Neural cell (in vitro differentiated cells): ENCODE results near the gene CCND1. TPM values are rescaled to one million over a fixed set of nuclear protein-coding genes. Genes with fewer than 3 reads are reported as not detected.
A peak's percentile ranks its signal among the peaks of the same experiment; 100 is the strongest.

Experiments
- H2AFZ ChIP-seq: fragments of 200-600, 300-800 bp; sonication (generic), shearing (Covaris generic); 2 replicates; pipeline ENCODE4 v1.6.0; 2014; ENCODE audit warnings: low read depth, mild to moderate bottlenecking, antibody characterized with exemption, low read length, moderate library complexity
- H3F3A ChIP-seq: fragments of 200-600 bp; shearing (Covaris generic); 2 replicates; pipeline ENCODE4 v1.6.1; 2016; ENCODE audit warnings: mild to moderate bottlenecking, moderate library complexity, mixed read lengths, antibody characterized with exemption, low read length; ENCODE audit not compliant: insufficient read depth, poor library complexity, severe bottlenecking
- H3K27ac ChIP-seq: fragments of 200-600, 300-800 bp; sonication (generic), shearing (Covaris generic); 2 replicates; pipeline ENCODE4 v1.5.1; 2014; ENCODE audit warnings: mild to moderate bottlenecking, low read length, moderate library complexity
- H3K27me3 ChIP-seq: fragments of 300-800, 200-600 bp; sonication (generic), shearing (Covaris generic); 2 replicates; pipeline ENCODE4 v1.6.0; 2014; ENCODE audit warnings: mild to moderate bottlenecking, low read depth, low read length, moderate library complexity; ENCODE audit not compliant: insufficient read depth
- H3K36me3 ChIP-seq: fragments of 300-800, 200-600 bp; sonication (generic), shearing (Covaris generic); 2 replicates; pipeline ENCODE4 v1.5.1; 2014; ENCODE audit warnings: mild to moderate bottlenecking, antibody characterized with exemption, low read length, moderate library complexity; ENCODE audit not compliant: insufficient read depth
- H3K4me2 ChIP-seq: fragments of 300-800, 200-600 bp; sonication (generic), shearing (Covaris generic); 2 replicates; pipeline ENCODE4 v1.6.0; 2014; ENCODE audit warnings: mild to moderate bottlenecking, low read length
- H3K4me3 ChIP-seq: fragments of 300-800, 200-600 bp; sonication (generic), shearing (Covaris generic); 2 replicates; pipeline ENCODE4 v1.5.1; 2014; ENCODE audit warnings: mild to moderate bottlenecking, low read length, moderate library complexity
- H3K79me2 ChIP-seq: fragments of 200-600 bp; shearing (Covaris generic); replicated peaks from 2 replicates; pipeline ENCODE4 v1.6.0; 2014; ENCODE audit warnings: mild to moderate bottlenecking, low read length, moderate library complexity; ENCODE audit not compliant: insufficient read depth
- H3K9ac ChIP-seq: fragments of 300-800, 200-600 bp; sonication (generic), shearing (Covaris generic); 2 replicates; pipeline ENCODE4 v1.6.1; 2016; ENCODE audit warnings: mild to moderate bottlenecking, low read length, mixed read lengths
- H3K9me2 ChIP-seq: fragments of 200-600 bp; shearing (Covaris generic); 2 replicates; pipeline ENCODE4 v1.6.1; 2016; ENCODE audit warnings: mild to moderate bottlenecking, low read length, mixed read lengths; ENCODE audit not compliant: insufficient read depth
- H3K9me3 ChIP-seq: fragments of 200-600, 300-800 bp; sonication (generic), shearing (Covaris generic); 2 replicates; pipeline ENCODE4 v1.6.1; 2016; ENCODE audit warnings: mild to moderate bottlenecking, mixed run types, low read length, moderate library complexity, mixed read lengths
- H4K20me1 ChIP-seq: fragments of 200-600 bp; shearing (Covaris generic); 2 replicates; pipeline ENCODE4 v1.6.1; 2016; ENCODE audit warnings: mild to moderate bottlenecking, mixed run types; ENCODE audit not compliant: insufficient read depth
- EP300 ChIP-seq: fragments of 450-650 bp; conservative IDR thresholded peaks from 2 replicates; pipeline ENCODE4 v1.6.1; 2014; ENCODE audit warnings: antibody characterized with exemption, mild to moderate bottlenecking, moderate library complexity; ENCODE audit not compliant: poor library complexity, severe bottlenecking
- EZH2 ChIP-seq: fragments of 200-600, 300-800 bp; shearing (Covaris generic), sonication (generic); IDR thresholded peaks from 2 replicates; pipeline ENCODE4 v1.6.1; 2014; ENCODE audit warnings: antibody characterized with exemption, low read length, borderline replicate concordance, mild to moderate bottlenecking; ENCODE audit not compliant: insufficient read depth, poor library complexity, severe bottlenecking
- MXI1 ChIP-seq: fragments of 450-650 bp; conservative IDR thresholded peaks from 2 replicates; pipeline ENCODE4 v1.6.1; 2014; ENCODE audit warnings: antibody characterized with exemption, mild to moderate bottlenecking; ENCODE audit not compliant: poor library complexity, severe bottlenecking
- POLR2AphosphoS5 ChIP-seq: IDR thresholded peaks from 2 replicates; pipeline ENCODE4 v1.6.1; 2012
- RAD21 ChIP-seq: fragments of 450-650 bp; conservative IDR thresholded peaks from 2 replicates; pipeline ENCODE4 v1.6.1; 2014; ENCODE audit warnings: antibody characterized with exemption, mild to moderate bottlenecking, moderate library complexity
- SMC3 ChIP-seq: fragments of 450-650 bp; conservative IDR thresholded peaks from 2 replicates; pipeline ENCODE4 v1.6.1; 2014; ENCODE audit warnings: antibody characterized with exemption, mild to moderate bottlenecking, moderate library complexity; ENCODE audit not compliant: poor library complexity
- TAF1 ChIP-seq: IDR thresholded peaks from 2 replicates; pipeline ENCODE4 v1.6.1; 2012; ENCODE audit warnings: low read depth
- polyA plus RNA-seq: library from polyadenylated mRNA; depleted of rRNA; stranded (reverse); fragments of >200 nt; gene quantifications from 2 replicates; pipeline ENCODE4 v1.2.3, GENCODE V29; 2014
- TF ChIP-seq, protein P1 (sequence below): IDR thresholded peaks from 2 replicates; pipeline ENCODE4 v1.6.1; 2012; ENCODE audit warnings: borderline replicate concordance
- TF ChIP-seq, protein P2 (sequence below): fragments of 450-650 bp; IDR thresholded peaks from 2 replicates; pipeline ENCODE4 v1.5.1; 2014; ENCODE audit warnings: antibody characterized with exemption, mild to moderate bottlenecking, moderate library complexity; ENCODE audit not compliant: poor library complexity, severe bottlenecking

CCND1 gene
- polyA plus RNA-seq, 1 donor from 2014 or later = 2.7 TPM

DNA sequence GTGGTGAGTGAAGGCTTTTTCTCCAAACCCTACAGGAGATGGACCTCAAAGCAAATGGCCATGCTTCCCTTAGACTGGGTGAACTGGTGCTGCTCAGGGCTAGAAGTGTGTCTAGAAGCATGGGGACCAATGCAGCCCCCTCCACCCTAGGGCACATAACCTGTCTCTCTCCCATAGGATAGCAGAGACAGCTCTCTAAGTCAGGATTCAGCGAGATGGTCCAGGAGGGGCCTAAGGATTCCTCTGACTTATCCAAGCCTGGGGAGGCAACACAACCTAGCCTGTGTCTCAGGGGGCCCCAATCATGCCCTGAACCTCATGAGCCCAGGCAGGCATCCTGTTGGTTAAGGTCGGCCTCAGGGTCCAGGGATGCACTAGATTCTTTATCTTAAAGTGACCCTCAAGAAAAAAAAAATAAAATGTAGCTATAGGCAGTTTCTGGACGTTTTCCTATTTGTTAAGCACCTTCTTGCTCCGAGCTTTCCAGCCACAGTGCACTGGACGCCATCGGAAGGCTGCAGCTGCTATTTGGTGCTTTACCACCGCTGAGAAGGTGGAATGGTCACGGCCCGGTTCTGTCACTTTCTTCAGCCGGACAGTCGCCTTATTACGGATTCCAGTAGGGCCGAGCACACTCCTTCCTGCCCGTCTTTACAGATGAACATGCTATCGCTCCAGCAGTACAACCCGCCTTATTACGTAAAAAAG lies 5.0 kb upstream of the CCND1 start:
- Histone ChIP-seq H3K27ac (no peak overlapping the region), H3K4me3 (peak overlapping the region; percentile 68), H3K36me3 (no peaks in the 10 kb centered on the region), H3K9ac (no peak overlapping the region), H3K9me3 (no peaks in the 10 kb centered on the region), H3K27me3 (peaks cover 51% of the 10 kb centered on the region), H3K4me2 (peak overlapping the region; percentile 55), H4K20me1 (no peaks in the 10 kb centered on the region), H2AFZ (no peak overlapping the region), H3F3A (no peaks in the 10 kb centered on the region), H3K9me2 (no peaks in the 10 kb centered on the region), H3K79me2 (no peaks in the 10 kb centered on the region)
- no peak for TF ChIP-seq MXI1

DNA sequence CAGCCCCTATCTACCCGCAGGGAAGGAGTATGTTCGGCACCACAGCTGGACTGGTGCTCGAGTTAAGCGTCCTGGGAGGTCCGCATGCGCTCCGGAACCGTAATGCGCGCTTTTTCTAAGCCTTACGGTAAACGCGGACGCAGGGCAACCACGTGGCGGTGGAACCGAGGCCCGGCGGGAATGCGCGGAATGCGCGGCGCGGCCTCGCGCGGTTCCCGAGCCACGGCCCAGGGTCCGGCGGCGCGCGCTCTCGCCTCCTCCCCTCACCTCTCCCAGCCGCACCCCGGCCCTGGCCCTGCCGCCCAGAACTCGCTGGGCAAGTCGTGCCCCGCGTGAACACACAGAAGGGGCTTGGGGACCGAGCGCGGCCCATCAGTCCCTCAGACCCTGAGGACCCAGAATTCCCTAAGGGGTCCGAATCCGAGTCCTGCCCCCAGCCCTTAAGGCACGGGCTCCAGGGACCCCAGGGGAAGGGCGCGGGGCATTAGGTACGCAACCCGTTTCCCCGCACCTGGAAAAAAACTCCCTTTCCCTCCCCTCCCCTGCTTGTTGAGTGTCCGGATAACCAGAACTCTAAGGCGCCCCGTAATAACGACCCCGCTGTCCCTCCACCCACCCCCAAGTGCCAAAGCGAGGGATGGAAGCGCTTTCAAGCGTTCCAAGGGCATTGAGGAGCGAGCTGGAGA lies 4.3 kb upstream of the CCND1 start:
- H3K9me2 ChIP-seq = no peaks in the 10 kb centered on the region
- H3K4me3 ChIP-seq = peak overlapping the region; percentile 68
- TF ChIP-seq SMC3 (peak; percentile 25), EP300 (peak; percentile 13), MXI1 (peak; percentile 78), TAF1 (no peak)
- TF ChIP-seq, protein P1, sequence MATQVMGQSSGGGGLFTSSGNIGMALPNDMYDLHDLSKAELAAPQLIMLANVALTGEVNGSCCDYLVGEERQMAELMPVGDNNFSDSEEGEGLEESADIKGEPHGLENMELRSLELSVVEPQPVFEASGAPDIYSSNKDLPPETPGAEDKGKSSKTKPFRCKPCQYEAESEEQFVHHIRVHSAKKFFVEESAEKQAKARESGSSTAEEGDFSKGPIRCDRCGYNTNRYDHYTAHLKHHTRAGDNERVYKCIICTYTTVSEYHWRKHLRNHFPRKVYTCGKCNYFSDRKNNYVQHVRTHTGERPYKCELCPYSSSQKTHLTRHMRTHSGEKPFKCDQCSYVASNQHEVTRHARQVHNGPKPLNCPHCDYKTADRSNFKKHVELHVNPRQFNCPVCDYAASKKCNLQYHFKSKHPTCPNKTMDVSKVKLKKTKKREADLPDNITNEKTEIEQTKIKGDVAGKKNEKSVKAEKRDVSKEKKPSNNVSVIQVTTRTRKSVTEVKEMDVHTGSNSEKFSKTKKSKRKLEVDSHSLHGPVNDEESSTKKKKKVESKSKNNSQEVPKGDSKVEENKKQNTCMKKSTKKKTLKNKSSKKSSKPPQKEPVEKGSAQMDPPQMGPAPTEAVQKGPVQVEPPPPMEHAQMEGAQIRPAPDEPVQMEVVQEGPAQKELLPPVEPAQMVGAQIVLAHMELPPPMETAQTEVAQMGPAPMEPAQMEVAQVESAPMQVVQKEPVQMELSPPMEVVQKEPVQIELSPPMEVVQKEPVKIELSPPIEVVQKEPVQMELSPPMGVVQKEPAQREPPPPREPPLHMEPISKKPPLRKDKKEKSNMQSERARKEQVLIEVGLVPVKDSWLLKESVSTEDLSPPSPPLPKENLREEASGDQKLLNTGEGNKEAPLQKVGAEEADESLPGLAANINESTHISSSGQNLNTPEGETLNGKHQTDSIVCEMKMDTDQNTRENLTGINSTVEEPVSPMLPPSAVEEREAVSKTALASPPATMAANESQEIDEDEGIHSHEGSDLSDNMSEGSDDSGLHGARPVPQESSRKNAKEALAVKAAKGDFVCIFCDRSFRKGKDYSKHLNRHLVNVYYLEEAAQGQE = no peak
- no peaks in the 10 kb centered on the region for H3K9me3 ChIP-seq
- H3K4me2 ChIP-seq = peak overlapping the region; percentile 55
- H3K36me3 ChIP-seq = no peaks in the 10 kb centered on the region
- peaks cover 58% of the 10 kb centered on the region for H3K27me3 ChIP-seq
- peak overlapping the region; percentile 3 for H3K9ac ChIP-seq
- H3K79me2 ChIP-seq = no peaks in the 10 kb centered on the region
- H3F3A ChIP-seq = no peaks in the 10 kb centered on the region
- H2AFZ ChIP-seq = no peak overlapping the region
- no peak overlapping the region for H3K27ac ChIP-seq
- H4K20me1 ChIP-seq = no peaks in the 10 kb centered on the region

DNA sequence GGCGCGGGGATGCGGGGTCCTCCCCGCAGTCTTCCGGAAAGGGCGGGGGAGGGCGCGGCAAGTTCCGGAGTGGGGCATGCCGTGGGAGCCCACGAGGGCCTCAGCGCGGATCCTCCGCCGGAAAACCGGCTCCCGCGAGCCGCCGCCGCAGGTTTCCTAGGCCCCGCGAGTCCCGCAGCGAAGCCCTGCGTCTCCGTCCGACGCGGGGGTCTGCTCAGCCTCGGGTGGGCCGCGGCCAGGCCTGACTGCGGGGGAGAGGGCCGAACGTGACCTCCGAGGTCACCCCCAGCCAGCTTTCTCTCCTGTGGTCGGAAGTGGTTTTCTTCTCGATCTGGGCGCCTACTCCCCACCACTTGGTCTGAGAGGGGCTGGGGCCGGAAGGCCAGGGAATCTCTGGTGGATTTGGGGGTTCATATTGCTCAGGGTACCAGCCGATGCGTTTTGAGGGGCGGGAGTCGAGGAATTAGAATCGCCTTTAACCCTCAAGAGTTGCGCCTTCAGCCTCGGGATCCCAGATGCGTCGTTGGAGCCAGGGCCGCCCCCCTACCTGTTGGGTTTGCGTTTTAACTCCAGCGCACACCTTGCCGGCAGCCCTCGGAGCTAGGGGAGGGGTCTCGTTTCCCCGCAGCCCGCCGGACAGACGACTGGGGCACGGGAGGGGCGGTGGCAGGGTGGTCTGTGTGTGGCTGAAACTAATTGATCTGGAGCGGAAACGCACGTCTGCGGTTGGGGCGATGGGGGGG lies 3.6 kb upstream of the CCND1 start:
- no peaks in the 10 kb centered on the region for H3K36me3 ChIP-seq
- H3K4me2 ChIP-seq = no peak overlapping the region
- H3F3A ChIP-seq = no peaks in the 10 kb centered on the region
- no peak overlapping the region for H2AFZ ChIP-seq
- no peak overlapping the region for H3K27ac ChIP-seq
- H3K4me3 ChIP-seq = peak overlapping the region; percentile 68
- peaks cover 65% of the 10 kb centered on the region for H3K27me3 ChIP-seq
- no peaks in the 10 kb centered on the region for H3K79me2 ChIP-seq
- H4K20me1 ChIP-seq = no peaks in the 10 kb centered on the region
- no peaks in the 10 kb centered on the region for H3K9me3 ChIP-seq
- H3K9me2 ChIP-seq = no peaks in the 10 kb centered on the region
- TF ChIP-seq EP300 (no peak), SMC3 (no peak), POLR2AphosphoS5 (no peak), TAF1 (no peak), EZH2 (no peak), RAD21 (no peak), MXI1 (no peak)
- TF ChIP-seq, protein P2, sequence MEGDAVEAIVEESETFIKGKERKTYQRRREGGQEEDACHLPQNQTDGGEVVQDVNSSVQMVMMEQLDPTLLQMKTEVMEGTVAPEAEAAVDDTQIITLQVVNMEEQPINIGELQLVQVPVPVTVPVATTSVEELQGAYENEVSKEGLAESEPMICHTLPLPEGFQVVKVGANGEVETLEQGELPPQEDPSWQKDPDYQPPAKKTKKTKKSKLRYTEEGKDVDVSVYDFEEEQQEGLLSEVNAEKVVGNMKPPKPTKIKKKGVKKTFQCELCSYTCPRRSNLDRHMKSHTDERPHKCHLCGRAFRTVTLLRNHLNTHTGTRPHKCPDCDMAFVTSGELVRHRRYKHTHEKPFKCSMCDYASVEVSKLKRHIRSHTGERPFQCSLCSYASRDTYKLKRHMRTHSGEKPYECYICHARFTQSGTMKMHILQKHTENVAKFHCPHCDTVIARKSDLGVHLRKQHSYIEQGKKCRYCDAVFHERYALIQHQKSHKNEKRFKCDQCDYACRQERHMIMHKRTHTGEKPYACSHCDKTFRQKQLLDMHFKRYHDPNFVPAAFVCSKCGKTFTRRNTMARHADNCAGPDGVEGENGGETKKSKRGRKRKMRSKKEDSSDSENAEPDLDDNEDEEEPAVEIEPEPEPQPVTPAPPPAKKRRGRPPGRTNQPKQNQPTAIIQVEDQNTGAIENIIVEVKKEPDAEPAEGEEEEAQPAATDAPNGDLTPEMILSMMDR = no peak
- TF ChIP-seq, protein P1 = no peak
- peak overlapping the region; percentile 12 for H3K9ac ChIP-seq
